RCC 7860 (cell line): ENCODE data around the gene COX4I1.

Experiments
- DNase-seq: peaks from one replicate; pipeline ENCODE4 v3.0.0-alpha.2; 2015; ENCODE audit warnings: low spot score
- FAIRE-seq: peaks from 2 replicates; lab custom pipeline; 2012; peaks lifted over from hg19 to GRCh38; lab: Jason Lieb, UNC

The COX4I1 gene

GRCh38 chr16:85854935-85855334 lies 55.4 kb downstream of the COX4I1 start:
- FAIRE-seq, result no peak
- DNase-seq, result no peak

- no peak for DNase-seq
- FAIRE-seq, result no peak
Measured at GRCh38 chr16:85856079-85856478, 56.6 kb downstream of the COX4I1 start.

- DNase-seq (no peak), FAIRE-seq (no peak)
Measured at GRCh38 chr16:85856585-85856984, 57.1 kb downstream of the COX4I1 start.
